Esophagus muscularis mucosa (tissue), 4 donors: ENCODE measurements around the gene ADCY1. TPM values are rescaled to one million over a fixed set of nuclear protein-coding genes. Genes with fewer than 3 reads are reported as not detected.
A peak's percentile ranks its signal among the peaks of the same experiment; 100 is the strongest.

Source experiments
- DNase-seq: peaks from one replicate; pipeline ENCODE4 v3.0.0-alpha.2; 2017; ENCODE audit errors: extremely low spot score
- H3K27ac ChIP-seq, 4 donors: fragments of 200-600 bp; sonication (generic); replicated peaks in 1 of 4; 1 replicate in 3 of 4; 2 replicates in 1 of 4; pipeline ENCODE4 v1.5.1; 2016 to 2019; ENCODE audit warnings: mild to moderate bottlenecking in 1 of 4
- H3K27me3 ChIP-seq, 4 donors: fragments of 200-600 bp; sonication (generic); one replicate each; pipeline versions ENCODE4 v1.5.1 to v1.6.0; 2016 to 2019
- H3K36me3 ChIP-seq, 4 donors: fragments of 200-600 bp; sonication (generic); one replicate each; pipeline ENCODE4 v1.5.1; 2016 to 2019
- H3K4me1 ChIP-seq, 4 donors: fragments of 200-600 bp; sonication (generic); one replicate each; pipeline ENCODE4 v1.5.1; 2016 to 2019
- H3K4me3 ChIP-seq, 4 donors: fragments of 200-600 bp; sonication (generic); 1 replicate in 2 of 4; 2 replicates in 2 of 4; pipeline ENCODE4 v1.5.1; 2016 to 2019; ENCODE audit warnings: mild to moderate bottlenecking in 4 of 4, moderate library complexity in 1 of 4
- H3K9me3 ChIP-seq, 4 donors: fragments of 200-600 bp; sonication (generic); 1 replicate in 3 of 4; 2 replicates in 1 of 4; pipeline ENCODE4 v1.5.1; 2016 to 2019
- EP300 ChIP-seq: sonication (generic); formaldehyde crosslinking; IDR thresholded peaks from one replicate; pipeline ENCODE4 v1.6.1; 2017; ENCODE audit warnings: antibody characterized with exemption
- POLR2A ChIP-seq: fragments of 450-650 bp; IDR thresholded peaks from one replicate; pipeline ENCODE4 v1.6.1; 2017; ENCODE audit warnings: antibody characterized with exemption, moderate library complexity, mild to moderate bottlenecking, low read depth
- POLR2AphosphoS5 ChIP-seq, 2 donors: sonication (generic); formaldehyde crosslinking; IDR thresholded peaks; one replicate each; pipeline ENCODE4 v1.6.1; 2017; ENCODE audit warnings: antibody characterized with exemption in 2 of 2
- WGBS: methylation state at CpG from one replicate; pipeline ENCODE4 v1.1.5; 2018; 5-methylcytosine and 5-hydroxymethylcytosine counted together
- intact Hi-C: fragments of 100-400 bp; cut with DNase I; formaldehyde crosslinking; loops from one replicate; pipeline ENCODE4 v1.15.1; 2023
- total RNA-seq, 4 donors: library from RNA; depleted of rRNA; stranded (reverse); fragments of >200 nt; gene quantifications; one replicate each; pipeline versions ENCODE4 v1.1.0 to v1.2.1, GENCODE V29; 2016
- TF ChIP-seq, protein P1 (sequence below), 3 experiments: fragments of 200-600 bp in 2 of 3; fragments of 450-650 bp in 1 of 3; sonication (generic) in 2 of 3; IDR thresholded peaks; one replicate each; pipeline ENCODE4 v1.5.1; 2017 to 2019; ENCODE audit warnings: antibody characterized with exemption in 3 of 3, mild to moderate bottlenecking in 2 of 3, moderate library complexity in 1 of 3

Gene ADCY1
- total RNA-seq, 4 donors from 2014 or later = 0.42 to 2.1 (median 1.2) TPM

GRCh38 chr7:45636733-45637132, 62.6 kb downstream of the ADCY1 start:
- no peak overlapping the region for H3K27ac ChIP-seq
- TF ChIP-seq, protein P1, sequence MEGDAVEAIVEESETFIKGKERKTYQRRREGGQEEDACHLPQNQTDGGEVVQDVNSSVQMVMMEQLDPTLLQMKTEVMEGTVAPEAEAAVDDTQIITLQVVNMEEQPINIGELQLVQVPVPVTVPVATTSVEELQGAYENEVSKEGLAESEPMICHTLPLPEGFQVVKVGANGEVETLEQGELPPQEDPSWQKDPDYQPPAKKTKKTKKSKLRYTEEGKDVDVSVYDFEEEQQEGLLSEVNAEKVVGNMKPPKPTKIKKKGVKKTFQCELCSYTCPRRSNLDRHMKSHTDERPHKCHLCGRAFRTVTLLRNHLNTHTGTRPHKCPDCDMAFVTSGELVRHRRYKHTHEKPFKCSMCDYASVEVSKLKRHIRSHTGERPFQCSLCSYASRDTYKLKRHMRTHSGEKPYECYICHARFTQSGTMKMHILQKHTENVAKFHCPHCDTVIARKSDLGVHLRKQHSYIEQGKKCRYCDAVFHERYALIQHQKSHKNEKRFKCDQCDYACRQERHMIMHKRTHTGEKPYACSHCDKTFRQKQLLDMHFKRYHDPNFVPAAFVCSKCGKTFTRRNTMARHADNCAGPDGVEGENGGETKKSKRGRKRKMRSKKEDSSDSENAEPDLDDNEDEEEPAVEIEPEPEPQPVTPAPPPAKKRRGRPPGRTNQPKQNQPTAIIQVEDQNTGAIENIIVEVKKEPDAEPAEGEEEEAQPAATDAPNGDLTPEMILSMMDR (IDR thresholded peaks at IDR 0.05) = no peak
- no peak for TF ChIP-seq EP300
- no peak for TF ChIP-seq POLR2AphosphoS5 (IDR thresholded peaks at IDR 0.05)
- no peak for TF ChIP-seq POLR2A
- 93% methylated on average over 3 of the region's 3 CpGs for WGBS
- DNase-seq = no peak
- no peaks in the 10 kb centered on the region for H3K36me3 ChIP-seq
- no peaks in the 10 kb centered on the region for H3K4me1 ChIP-seq
- intact Hi-C loops = no loop called here
- H3K27me3 ChIP-seq = no peaks in the 10 kb centered on the region
- H3K9me3 ChIP-seq = no peaks in the 10 kb centered on the region
- H3K4me3 ChIP-seq = no peak overlapping the region

GRCh38 chr7:45638916-45639315, 64.7 kb downstream of the ADCY1 start:
- no peak overlapping the region for H3K4me3 ChIP-seq
- no peaks in the 10 kb centered on the region for H3K27me3 ChIP-seq
- DNase-seq = no peak
- WGBS = 55% methylated on average over 2 of the region's 2 CpGs
- intact Hi-C loops = no loop called here
- H3K4me1 ChIP-seq = no peaks in the 10 kb centered on the region
- H3K36me3 ChIP-seq = no peaks in the 10 kb centered on the region
- no peak overlapping the region for H3K27ac ChIP-seq
- H3K9me3 ChIP-seq = no peaks in the 10 kb centered on the region
- TF ChIP-seq EP300 (no peak), POLR2AphosphoS5 (IDR thresholded peaks at IDR 0.05) (no peak), POLR2A (no peak)
- TF ChIP-seq, protein P1 (IDR thresholded peaks at IDR 0.05) = no peak

DNA sequence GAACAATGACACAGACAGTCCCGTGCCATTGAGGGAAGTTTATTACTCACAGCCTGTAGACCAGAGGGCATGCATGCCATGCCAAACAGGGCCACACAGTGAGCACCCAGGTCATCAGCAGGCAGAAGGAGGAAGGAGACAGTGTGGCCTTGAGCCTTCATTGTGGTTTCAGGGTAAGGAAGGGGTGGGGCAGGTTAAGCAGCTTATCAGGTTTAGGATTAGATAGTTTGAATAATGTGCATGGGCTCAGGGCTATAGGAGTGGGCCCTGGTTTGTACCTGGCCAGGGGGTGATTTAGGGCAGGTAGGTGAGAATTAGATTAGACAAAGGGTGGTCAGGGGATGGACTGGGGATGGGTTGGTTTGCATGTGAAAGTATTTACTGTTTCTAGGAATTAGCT, 67.9 kb downstream of the ADCY1 start:
- Histone ChIP-seq H3K4me3 (no peak overlapping the region), H3K36me3 (no peaks in the 10 kb centered on the region), H3K9me3 (no peaks in the 10 kb centered on the region), H3K27ac (no peak overlapping the region), H3K4me1 (peaks cover 0 to 4% (median 0%) of the 10 kb centered on the region in 4 donors), H3K27me3 (no peaks in the 10 kb centered on the region)
- TF ChIP-seq EP300 (no peak), POLR2AphosphoS5 (IDR thresholded peaks at IDR 0.05) (no peak), POLR2A (no peak)
- TF ChIP-seq, protein P1 (IDR thresholded peaks at IDR 0.05) = no peak
- intact Hi-C loops = no loop called here
- 91% methylated on average over 1 of the region's 1 CpG for WGBS
- no peak for DNase-seq

DNA sequence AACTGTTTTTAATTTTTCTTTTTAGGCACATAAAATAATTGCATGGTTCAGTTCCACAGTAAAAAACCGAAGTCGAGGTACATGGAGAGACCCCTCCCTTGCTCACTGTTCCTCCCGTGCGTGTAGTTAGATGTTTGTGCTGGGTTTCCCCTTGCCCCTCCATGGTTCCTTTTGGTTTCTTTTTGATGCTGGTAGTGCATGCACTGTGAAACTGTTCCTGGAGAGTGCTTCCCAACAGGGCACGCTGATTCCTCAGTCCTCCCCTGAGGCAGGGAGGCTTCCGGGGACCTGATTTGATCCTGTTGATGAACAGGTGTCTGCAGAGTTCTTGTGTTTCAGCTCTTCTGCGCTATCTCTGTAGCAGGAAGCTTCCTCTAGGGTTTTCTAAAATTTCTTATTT, 69.5 kb downstream of the ADCY1 start:
- intact Hi-C loops = no loop called here
- Histone ChIP-seq H3K9me3 (no peaks in the 10 kb centered on the region), H3K36me3 (no peaks in the 10 kb centered on the region), H3K27me3 (no peaks in the 10 kb centered on the region), H3K4me3 (no peak overlapping the region), H3K27ac (no peak overlapping the region), H3K4me1 (peaks cover 0 to 5% (median 0%) of the 10 kb centered on the region in 4 donors)
- 89% methylated on average over 7 of the region's 7 CpGs for whole genome bisulfite sequencing
- TF ChIP-seq POLR2A (no peak), EP300 (no peak), POLR2AphosphoS5 (IDR thresholded peaks at IDR 0.05) (no peak)
- TF ChIP-seq, protein P1 (IDR thresholded peaks at IDR 0.05) = no peak
- DNase-seq = peak; percentile 87

DNA sequence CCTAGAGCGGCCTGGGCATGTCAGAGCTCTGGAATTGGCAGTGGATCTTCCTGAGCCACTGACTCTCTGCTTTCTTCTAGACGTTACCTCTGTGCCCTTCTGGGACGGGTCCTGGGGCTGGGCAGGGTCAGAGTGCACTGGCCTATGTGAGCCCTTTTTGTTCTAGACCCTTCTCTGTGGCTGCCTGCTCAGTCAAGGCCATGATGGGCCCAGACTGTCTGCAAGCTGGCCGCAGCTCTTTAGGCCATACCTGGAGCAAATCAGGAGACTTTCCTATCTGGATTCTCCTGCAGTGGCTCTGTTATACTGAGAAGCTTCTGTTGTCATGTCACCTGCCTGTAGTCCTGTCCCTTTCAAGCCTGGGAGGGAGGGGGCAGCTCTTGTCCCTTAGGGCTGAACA, 70.1 kb downstream of the ADCY1 start:
- no peaks in the 10 kb centered on the region for H3K36me3 ChIP-seq

More for the DNA sequence above, 70.1 kb downstream of the ADCY1 start:
- no peaks in the 10 kb centered on the region for H3K9me3 ChIP-seq
- intact Hi-C loops = no loop called here
- DNase-seq = peak; percentile 89
- peaks cover 0 to 5% (median 0%) of the 10 kb centered on the region in 4 donors for H3K4me1 ChIP-seq
- no peak overlapping the region for H3K4me3 ChIP-seq
- WGBS = 90% methylated on average over 4 of the region's 4 CpGs
- no peaks in the 10 kb centered on the region for H3K27me3 ChIP-seq
- no peak for TF ChIP-seq POLR2AphosphoS5 (IDR thresholded peaks at IDR 0.05)
- H3K27ac ChIP-seq = no peak overlapping the region
